Stimulated activated CD4-positive, alpha-beta T cell treated with anti-CD3 and anti-CD28 coated beads, Interleukin-1b, Interleukin-23, amount 100 ng/mL, for 48 hours (primary cell): ENCODE data around the gene GGA1.
A peak's percentile ranks its signal among the peaks of the same experiment; 100 is the strongest.
"Not testable (repeated sequence)": the region's sequence is repeated elsewhere in the genome, so short reads cannot be mapped to it uniquely, and the experiment has no call there.

Experiments
- DNase-seq: peaks from one replicate; pipeline ENCODE4 v3.0.0-alpha.2; 2020

Gene GGA1

DNA sequence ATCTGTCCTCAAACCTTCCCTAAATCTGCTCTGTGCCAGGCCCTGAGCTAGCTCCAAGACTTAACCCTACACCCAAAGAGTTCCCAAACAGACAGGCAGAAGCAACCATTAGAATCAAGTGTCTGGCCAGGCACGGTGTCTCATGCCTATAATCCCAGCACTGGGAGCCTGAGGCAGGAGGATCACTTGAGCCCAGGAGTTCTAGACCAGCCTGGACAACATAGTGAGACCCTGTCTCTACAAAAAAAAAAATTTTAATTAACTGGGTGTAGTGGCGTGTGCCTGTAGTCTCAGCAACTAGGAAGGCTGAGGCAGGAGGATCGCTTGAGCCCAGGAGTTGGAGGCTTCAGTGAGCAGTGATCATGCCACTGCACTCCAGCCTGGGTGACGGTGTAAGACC, 47.9 kb downstream of the GGA1 start:
- not testable (repeated sequence) for DNase-seq

DNA sequence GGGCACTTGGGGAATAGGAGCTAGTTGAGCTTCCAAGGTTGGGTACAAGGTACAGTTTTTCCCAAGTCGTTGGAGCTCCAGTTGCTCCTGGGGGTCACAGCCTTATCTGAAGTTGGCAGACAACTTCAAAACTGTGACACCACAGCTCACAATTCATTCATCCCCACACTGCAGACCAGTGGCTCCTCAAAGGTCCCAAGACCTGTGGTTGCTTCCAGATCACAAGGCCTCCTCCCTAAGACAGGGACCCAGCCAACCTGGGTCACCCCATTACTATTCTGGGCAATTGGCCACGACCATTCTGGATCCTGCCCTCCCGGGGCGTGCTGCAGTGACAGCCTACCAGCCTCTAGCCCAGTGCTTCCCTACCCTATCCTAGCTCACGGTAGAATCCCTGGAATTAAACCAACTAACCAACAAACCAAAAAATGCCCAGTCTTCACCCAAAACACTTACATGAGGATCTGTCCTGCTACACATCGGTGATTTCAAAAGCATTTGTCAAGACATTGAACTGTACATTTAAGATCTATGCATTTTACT, 49.0 kb downstream of the GGA1 start:
- no peak for DNase-seq

DNA sequence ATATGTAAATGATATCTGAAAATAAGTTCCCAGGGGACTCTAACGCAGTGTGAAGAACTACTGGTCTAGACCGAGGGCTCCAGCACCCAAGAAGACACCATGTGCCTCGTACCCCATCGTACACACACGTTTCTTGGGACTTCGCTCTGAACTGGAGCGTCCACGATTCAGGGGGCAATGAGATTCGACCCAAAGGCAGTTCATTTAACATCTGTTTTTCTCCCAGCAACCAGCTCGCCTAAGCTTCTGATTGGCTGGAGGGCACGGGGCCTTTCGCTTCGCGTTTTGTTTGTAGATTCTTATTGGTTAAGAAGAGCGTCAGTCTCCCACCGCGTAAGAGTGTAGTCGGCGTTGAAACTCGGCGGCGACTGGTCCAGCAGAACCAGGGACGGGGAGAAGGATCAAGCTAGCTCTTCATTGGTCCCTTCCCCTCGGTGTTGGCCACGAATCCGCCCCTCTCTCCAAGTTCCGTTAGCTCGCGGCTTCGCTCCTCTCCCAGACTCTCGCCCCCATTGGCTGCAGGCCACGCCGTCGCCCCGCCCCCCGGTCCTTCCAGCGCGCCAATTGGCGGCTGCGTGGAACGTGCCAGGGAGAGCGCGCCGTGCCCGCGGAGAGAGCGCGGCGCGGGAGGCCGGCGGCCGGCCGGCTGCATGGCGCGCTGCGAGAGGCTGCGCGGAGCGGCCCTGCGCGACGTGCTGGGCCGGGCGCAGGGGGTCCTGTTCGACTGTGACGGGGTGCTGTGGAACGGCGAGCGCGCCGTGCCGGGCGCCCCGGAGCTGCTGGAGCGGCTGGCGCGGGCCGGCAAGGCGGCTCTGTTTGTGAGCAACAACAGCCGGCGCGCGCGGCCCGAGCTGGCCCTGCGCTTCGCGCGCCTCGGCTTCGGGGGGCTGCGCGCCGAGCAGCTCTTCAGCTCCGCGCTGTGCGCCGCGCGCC, 49.8 kb downstream of the GGA1 start, which contains the start of gene PDXP:
Gene PDXP, plus strand, starts transcription at position 591 of the 933 bp plus-strand sequence. Its CDS starts 60 bp downstream, at position 651.
- peak; percentile 98 for DNase-seq

DNA sequence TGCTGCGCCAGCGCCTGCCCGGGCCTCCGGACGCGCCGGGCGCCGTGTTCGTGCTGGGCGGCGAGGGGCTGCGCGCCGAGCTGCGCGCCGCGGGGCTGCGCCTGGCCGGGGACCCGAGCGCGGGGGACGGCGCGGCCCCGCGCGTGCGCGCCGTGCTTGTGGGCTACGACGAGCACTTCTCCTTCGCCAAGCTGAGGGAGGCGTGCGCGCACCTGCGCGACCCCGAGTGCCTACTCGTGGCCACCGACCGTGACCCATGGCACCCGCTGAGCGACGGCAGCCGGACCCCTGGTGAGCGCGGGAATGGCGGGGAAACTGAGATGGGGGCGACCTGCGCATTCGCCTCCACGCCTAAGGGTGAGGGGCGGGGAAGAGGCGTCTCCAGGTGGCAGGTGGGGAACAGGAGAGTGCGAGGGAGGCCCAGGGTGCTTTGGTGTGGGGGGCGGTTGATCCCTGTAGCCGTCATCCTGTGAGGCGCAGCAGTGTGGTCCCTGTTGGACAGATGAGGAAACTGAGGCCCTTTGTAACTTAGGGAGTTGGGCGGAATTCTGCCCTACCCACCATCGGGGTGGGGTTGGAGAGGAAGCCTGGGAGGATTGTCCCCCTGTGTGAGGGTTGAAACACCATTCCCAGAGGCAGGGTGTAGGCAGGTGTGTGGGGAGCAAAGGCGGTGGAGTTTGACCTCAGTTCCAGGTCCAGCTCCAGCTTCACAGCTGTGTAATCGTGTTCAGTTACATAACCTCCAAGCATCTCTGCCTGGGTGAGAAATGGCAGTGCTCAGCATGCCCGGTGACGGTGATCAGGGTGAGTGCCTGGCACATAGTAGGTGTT, 50.6 kb downstream of the GGA1 start:
- DNase-seq: no peak

DNA sequence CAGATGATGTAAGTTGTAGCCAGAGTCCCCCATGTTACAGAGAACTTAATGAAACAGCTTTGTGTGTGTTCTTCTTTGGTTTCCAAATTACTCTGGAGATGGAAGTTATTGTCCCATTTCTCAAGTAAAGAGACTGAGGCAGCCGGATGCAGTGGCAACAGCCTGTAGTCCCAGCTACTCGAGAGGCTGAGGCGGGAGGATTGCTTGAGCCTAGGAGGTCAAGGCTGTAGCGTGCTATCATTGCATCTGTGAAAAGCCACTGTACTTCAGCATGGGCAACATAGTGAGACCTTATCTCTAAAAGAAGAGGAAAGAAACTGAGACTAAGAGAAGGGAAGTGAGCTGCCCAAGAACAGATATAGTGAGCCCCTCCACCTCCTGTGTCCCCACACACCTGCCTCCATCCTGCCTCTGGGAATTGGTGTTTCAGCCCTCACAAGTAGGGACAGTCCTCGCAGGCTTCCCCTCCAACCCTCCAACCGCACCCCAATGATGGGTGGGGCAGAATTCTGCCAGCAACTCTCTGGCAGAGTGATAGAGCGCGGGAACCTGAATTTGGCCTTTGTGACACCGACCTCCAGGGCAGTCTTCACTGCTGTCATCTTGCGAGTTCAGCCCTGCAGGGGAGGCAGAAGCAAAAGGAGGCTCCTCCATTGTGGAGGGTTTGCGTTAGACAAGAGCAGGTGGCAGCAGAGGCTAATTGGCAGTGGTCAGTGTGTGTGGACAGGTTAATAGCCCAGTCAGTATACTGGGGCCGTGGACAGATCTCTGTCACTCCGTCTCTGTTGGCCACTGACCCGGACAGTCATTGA, 51.5 kb downstream of the GGA1 start:
- DNase-seq: no peak

DNA sequence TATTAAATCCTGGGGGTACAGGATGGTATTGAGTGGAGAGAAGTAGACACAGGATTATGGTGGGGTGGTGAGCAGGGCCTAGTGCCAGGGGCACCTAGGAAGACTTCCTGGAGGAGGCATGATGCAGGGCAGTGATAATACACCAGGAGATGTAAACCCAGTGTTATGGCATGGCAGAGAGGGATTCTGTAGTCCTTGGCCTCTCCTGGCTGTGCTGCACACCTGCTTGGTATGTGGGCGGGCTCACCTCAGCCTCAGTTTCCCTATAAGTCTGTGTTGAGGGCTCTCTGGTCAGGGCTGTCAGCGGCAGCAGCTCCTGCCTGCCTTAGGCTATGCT, 52.0 kb downstream of the GGA1 start:
- DNase-seq: no peak

DNA sequence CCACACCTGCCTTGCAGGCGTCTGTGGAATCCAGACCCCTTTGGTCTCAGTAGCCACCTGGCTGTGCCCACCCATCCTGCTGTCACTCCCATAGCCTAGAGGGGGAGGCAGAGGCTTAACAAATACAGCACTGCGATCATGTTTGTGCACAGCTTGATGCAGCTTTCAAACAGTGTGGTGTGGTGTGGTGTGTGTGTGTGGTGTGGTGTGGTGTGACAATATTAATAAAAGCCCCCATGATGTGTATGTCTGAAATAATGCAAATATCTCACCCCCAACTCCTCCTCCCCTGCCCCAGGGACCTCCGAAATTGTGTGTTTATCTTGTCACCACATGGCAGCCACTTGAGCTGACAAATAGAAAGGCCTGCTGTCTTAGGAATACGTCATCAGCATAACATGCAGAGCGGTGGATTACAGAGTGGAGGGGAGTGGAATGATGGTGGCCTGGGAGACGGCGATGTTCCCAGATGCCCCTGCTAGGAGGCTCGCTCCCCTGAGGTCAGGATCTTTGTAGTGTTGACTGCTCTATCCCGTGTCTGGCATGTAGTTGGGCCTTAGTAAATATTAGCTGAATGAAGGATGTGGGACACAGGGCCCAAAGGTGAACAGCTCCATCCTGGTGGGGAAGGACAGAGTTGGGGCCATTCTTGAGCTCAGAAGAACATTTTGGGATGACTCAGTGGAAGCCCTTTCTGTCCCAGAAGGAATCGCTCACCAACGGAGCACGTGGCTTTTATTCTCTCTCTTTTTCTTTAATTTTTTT, 52.7 kb downstream of the GGA1 start:
- no peak for DNase-seq

DNA sequence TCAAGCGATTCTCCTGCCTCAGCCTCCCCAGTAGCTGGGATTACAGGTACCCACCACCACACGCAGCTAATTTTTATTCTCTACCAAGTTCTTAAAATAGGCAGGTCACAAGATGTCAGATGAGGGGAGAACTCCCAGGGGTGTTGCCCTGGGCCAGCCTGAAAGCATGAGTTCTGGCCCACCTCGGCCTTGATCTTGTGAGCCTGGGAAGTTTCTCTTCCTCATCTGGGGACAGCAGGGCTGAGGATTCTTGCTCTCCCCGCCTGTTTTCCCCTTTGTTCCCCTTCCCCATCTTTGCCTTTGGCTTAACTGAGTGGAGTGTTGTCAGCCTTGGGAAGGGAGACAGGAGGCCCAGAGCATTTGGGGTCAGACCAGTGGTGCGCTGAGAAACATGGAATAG, 53.4 kb downstream of the GGA1 start:
- DNase-seq: no peak

DNA sequence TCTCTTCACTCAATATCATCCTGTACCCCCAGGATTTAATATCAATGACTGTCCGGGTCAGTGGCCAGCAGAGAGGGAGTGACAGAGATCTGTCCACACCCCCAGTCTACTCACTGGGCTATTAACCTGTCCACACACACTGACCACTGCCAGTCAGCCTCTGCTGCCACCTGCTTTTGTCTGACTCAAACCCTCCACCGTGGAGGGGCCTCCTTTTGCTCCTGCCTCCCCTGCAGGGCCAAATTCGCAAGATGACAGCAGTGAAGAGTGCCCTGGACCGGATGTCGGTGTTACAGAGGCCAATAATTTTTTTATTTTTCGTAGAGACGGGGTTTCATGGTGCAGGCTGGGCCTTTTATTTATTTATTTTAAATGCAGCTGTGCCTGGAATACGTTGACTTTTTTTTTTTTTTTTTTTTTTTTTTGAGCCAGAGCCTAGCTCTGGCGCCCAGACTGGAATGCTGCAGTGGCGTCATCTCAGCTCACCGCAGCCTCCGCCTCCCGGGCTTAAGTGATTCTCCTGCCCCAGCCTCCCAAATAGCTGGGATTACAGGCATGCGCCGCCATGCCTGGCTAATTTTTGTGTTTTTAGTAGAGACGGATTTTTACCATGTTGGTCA, 55.0 kb downstream of the GGA1 start:
- DNase-seq: no peak

DNA sequence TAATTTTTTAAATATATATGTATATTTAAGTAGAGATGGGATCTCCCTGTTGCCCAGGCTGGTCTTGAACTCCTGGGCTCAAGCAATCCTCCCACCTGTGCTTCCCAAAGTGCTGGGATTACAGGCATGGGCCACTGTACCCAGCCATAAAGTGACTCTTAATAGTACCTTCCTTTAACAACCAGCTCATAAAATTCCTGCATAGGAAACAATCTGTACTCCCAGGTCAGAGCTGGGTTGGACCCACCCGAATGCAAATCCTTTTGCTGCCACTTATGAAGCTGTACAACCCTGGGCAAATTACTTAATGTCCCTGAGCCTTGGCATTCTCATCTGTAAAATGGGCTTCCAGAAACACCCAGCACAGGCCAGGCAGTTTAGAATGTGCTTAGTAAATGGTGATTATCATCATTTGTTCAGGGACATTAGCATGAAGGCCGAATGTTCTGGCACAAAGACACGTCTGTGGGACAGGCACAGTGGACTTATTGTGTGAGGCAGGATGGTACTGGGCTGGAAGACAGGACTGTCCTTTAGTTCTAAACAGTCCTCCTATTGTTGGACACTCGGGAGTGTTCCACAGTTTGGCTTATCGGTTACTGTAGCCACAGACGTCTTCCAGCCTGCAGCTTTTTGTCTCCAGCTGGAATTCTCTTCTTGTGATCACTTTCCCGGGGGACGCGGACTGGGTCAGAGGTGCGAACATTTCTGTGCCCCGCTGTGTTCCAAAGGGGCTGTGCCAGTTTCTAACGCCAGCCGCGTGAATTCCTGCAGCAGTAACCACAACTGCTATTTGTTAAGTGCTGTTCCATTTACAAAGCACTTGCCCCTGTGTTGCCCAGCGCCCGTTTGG, 55.8 kb downstream of the GGA1 start:
- DNase-seq: no peak

DNA sequence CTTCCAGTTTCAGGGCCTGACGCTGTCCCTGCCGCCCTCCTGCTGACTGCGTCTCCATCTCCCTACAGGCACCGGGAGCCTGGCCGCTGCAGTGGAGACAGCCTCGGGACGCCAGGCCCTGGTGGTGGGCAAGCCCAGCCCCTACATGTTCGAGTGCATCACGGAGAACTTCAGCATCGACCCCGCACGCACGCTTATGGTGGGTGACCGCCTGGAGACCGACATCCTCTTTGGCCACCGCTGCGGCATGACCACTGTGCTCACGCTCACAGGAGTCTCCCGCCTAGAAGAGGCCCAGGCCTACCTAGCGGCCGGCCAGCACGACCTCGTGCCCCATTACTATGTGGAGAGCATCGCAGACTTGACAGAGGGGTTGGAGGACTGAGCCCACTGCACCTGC, 56.9 kb downstream of the GGA1 start:
- no peak for DNase-seq

DNA sequence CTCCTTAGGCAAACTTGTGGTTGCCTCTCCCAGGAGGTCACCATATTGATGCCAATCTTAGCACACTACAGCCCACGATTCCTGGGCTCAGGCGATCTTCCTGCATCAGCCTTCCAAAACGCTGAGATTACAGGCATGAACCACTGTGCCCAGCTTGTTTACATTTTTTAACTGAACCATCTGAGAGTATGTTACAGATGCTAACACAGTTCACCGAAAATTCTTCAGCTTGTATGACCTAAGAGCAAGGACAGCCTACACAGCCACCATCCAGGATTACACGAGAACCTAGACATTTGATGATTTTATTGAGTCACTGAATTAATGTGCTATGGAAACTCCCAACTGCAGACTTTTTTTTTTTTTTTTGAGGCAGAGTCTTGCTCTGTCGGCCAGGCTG, 61.0 kb downstream of the GGA1 start:
- DNase-seq: no peak

DNA sequence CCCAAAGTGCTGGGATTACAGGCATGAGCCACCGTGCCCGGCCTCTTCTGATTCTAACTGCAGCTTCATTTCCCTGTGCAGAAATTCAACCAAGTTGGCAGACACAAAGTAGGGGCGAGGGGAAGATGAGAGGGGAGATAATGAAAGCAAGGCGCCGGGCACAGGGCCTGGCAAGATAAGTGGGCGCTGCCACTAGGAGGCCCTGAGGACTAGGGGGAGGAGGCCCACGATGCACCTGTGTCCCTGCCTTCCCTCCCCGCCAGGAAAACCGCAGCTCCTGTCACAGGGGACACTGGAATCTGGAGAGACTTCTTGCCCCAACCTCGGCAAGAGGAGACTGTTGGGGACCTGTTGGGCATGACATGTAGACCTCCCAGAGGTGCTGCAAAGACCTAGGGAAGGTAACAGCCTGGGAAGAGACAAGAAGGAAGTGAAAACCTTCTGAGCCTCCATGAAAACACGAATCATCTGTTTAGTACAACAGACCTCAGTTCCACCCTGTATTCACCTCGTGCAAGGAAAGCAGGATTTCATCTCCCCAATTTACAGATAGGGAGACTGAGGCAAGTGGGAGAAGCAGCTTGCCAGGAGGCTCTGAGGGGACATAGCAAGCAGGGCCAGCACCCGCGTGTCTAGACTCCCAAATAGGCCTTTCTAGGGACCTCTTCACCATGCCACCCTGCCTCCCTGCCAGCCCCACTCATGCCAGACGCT, 63.7 kb downstream of the GGA1 start:
- DNase-seq: no peak

DNA sequence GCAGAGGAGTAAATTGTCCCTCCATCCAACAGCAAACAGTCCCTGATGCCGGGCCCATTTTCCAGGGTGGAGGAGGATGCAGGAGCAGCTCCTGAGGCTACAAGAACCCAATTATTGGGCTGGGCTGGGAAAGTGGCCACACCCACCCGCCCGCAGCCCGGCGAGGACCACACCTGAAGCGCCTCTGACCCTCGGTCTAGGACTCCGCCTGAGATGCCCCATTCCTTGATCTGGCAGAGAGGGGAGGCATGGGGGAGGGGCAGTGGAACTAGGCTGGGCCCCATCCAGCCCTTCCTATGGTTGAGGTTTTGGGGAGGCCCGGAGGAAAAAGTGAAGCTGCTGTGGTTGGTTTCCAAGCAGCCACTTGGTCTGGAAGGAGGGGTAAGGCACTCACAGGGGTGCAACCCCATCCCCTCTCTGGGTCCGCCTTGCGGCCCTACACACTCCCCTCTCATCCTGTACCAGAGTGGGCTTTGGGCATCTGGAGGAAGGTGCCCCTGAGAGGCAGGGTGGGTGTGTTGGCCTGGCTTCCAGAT, 64.4 kb downstream of the GGA1 start:
- DNase-seq: no peak

DNA sequence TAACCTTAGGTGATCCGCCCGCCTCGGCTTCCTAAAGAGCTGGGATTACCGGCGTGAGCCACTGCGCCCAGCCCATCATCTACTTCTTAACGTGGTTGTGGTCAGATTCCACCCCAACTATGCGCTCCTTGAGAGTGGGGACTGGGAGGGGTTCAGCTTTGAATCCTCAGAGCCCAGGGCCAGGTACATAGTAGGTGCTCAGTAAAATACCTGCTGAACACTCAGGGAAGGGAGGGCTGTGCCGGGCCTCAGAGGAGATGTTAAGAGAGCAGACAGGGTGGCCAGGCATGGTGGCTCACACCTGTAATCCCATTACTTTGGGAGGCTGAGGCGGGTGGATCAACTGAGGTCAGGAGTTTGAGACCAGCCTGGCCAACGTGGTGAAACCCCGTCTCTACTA, 65.6 kb downstream of the GGA1 start:
- no peak for DNase-seq

DNA sequence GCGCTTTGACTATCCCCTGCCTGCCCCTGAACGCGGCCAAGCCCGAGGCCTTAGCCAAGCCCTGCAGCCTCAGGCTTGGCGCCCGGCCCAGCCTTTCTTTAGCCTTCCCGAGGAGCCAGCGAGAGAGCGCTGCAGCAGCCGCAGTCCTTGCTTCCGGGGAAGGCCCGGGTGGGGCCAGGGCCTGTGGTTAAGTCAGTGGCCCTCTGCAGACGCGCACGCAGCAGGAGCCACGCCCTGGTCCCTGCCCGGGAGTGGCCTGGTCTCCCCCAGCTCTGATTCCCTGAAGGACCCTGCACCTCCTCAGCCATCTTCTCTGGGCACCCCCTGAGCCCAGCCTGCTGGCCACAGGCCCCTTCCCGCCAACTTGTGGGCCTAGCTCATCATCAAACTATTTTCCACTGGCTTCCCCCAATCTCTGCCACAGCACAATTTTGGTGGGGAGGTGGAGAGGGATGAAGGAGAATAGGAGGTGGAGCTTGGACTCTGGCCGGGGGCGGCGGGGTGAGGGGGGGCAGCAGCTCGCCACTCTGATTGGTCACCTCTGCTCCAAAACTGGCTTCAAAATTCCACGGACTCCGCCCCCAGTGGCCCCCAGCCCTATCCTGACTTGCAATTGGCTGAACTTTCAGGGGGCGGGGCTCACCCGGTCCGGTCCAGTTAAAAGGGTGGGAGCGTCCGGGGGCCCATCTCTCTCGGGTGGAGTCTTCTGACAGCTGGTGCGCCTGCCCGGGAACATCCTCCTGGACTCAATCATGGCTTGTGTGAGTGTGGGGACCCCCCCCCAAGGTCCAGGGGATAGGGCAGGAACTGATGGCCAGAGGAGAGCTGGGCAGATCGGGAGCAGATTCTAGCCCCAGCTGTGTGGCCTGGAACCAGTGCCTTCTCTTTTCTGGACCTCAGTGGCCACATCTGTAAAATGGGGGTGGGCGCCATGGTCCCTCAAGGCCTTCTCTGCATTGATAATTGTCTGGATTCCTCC, 66.6 kb downstream of the GGA1 start, which contains the start of gene LGALS1:
Gene LGALS1, plus strand, starts transcription at position 686 of the 979 bp plus-strand sequence. Its CDS starts 67 bp downstream, at position 753.
- DNase-seq: peak; percentile 71

DNA sequence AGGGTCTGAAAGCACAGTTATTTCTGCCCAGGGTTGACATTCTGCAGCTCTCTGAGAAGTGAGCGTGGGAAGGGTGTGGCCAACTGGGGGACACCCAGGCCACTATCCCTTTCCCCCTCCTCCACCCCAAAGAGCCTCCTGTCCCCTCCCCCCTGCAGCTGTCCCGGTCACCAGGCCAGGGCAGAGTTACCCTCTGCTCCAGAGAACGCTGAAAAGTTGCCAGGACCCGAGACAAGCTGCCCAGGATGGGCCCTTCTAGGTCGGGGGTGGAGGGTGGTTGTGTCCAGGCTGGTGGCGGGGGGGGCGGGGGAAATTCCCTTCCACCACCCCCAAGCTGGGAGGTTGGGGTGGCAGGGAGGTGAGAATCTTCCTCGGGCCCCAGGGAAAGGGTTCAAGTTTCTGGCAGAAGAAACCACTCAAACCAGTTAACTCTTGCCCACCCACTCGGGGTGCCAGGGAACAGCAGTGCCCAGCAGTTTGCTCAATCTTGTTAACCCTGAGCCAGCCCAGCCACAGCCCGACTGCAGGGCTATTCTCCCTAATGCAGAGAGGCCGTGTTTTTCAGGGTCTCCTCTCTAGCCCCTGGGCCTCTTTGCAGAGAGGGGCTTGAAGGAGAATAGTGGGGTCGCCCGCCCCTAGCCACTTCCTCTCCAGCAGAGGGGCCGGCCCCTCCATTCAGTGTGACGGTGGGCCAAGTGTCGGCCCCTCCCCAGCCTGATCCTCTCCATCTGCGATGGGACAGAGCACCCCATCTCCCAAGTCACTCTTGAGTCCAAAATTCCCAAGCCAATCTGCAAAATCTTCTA, 67.5 kb downstream of the GGA1 start:
- no peak for DNase-seq
